ENCODE results near the gene DNAJC2.

The DNAJC2 gene

GRCh38 chr7:103336761-103337160 lies 7.8 kb downstream of the DNAJC2 start:
- no peak overlapping the region for H3K4me3 ChIP-seq (ENCODE audit: low read depth, low read length)
- DNase-seq (ENCODE audit: low read depth) = peak; percentile 65
- TF ChIP-seq POLR2A (IDR thresholded peaks at IDR 0.05; ENCODE audit: extremely low read depth, insufficient read length) = no peak
- no peak for TF ChIP-seq MAX (IDR thresholded peaks at IDR 0.05; ENCODE audit: low read depth, low read length)
- TF ChIP-seq MYC (IDR thresholded peaks at IDR 0.05; ENCODE audit: low read depth, low read length) = no peak
- TF ChIP-seq CTCF (IDR thresholded peaks at IDR 0.05; ENCODE audit: low read depth, low read length) = no peak

- no peak overlapping the region for H3K4me3 ChIP-seq (ENCODE audit: low read depth, low read length)
- TF ChIP-seq POLR2A (IDR thresholded peaks at IDR 0.05; ENCODE audit: extremely low read depth, insufficient read length) (no peak), MYC (IDR thresholded peaks at IDR 0.05; ENCODE audit: low read depth, low read length) (no peak), MAX (IDR thresholded peaks at IDR 0.05; ENCODE audit: low read depth, low read length) (no peak), CTCF (IDR thresholded peaks at IDR 0.05; ENCODE audit: low read depth, low read length) (no peak)
- no peak for DNase-seq (ENCODE audit: low read depth)
Observed at GRCh38 chr7:103325744-103326143, 18.8 kb downstream of the DNAJC2 start.

- DNase-seq (ENCODE audit: low read depth) = no peak
- TF ChIP-seq CTCF (IDR thresholded peaks at IDR 0.05; ENCODE audit: low read depth, low read length) (no peak), MAX (IDR thresholded peaks at IDR 0.05; ENCODE audit: low read depth, low read length) (no peak), POLR2A (IDR thresholded peaks at IDR 0.05; ENCODE audit: extremely low read depth, insufficient read length) (no peak)
- no peak overlapping the region for H3K4me3 ChIP-seq (ENCODE audit: low read depth, low read length)
Observed at GRCh38 chr7:103317009-103317408, 27.6 kb downstream of the DNAJC2 start.

- no peak for DNase-seq (ENCODE audit: low read depth)
- no peak overlapping the region for H3K4me3 ChIP-seq (ENCODE audit: low read depth, low read length)
- TF ChIP-seq MYC (IDR thresholded peaks at IDR 0.05; ENCODE audit: low read depth, low read length) = no peak
- no peak for TF ChIP-seq MAX (IDR thresholded peaks at IDR 0.05; ENCODE audit: low read depth, low read length)
- TF ChIP-seq POLR2A (IDR thresholded peaks at IDR 0.05; ENCODE audit: extremely low read depth, insufficient read length) = no peak
- no peak for TF ChIP-seq CTCF (IDR thresholded peaks at IDR 0.05; ENCODE audit: low read depth, low read length)
Observed at GRCh38 chr7:103316380-103316941, 28.1 kb downstream of the DNAJC2 start.

- DNase-seq (ENCODE audit: low read depth) = no peak
- H3K4me3 ChIP-seq (ENCODE audit: low read depth, low read length) = no peak overlapping the region
- TF ChIP-seq MYC (IDR thresholded peaks at IDR 0.05; ENCODE audit: low read depth, low read length) (no peak), POLR2A (IDR thresholded peaks at IDR 0.05; ENCODE audit: extremely low read depth, insufficient read length) (no peak), CTCF (IDR thresholded peaks at IDR 0.05; ENCODE audit: low read depth, low read length) (no peak), MAX (IDR thresholded peaks at IDR 0.05; ENCODE audit: low read depth, low read length) (no peak)
Observed at GRCh38 chr7:103314852-103315251, 29.7 kb downstream of the DNAJC2 start.

Measured in NB4 (cell line).